GM21529 (cell line): ENCODE measurements around the gene LINGO1.

Source experiments
- ATAC-seq: cut with Tn5 transposase; IDR thresholded peaks from one replicate; pipeline ENCODE4 v1.9.1; 2021; ENCODE audit not compliant: unreplicated experiment

LINGO1 gene

GRCh38 chr15:77632534-77633133 is at the start of gene LINGO1:
Gene LINGO1, minus strand, starts transcription at chr15:77632912. Its CDS starts 597 bp downstream, at chr15:77632315.
- no peak for ATAC-seq

GRCh38 chr15:77681362-77681761 is 48.6 kb upstream of the LINGO1 start:
- ATAC-seq: no peak

GRCh38 chr15:77676569-77677375 is 44.1 kb upstream of the LINGO1 start:
- ATAC-seq: no peak

GRCh38 chr15:77675806-77676415 is 43.2 kb upstream of the LINGO1 start:
- ATAC-seq: no peak

- no peak for ATAC-seq
These were observed 41.6 kb upstream of the LINGO1 start for GRCh38 chr15:77674327-77674726.

GRCh38 chr15:77673866-77674265 is 41.2 kb upstream of the LINGO1 start:
- no peak for ATAC-seq

GRCh38 chr15:77672135-77672534 is 39.4 kb upstream of the LINGO1 start:
- ATAC-seq: no peak

- ATAC-seq: no peak
These were observed 38.8 kb upstream of the LINGO1 start for GRCh38 chr15:77671362-77672056.

- ATAC-seq: no peak
These were observed 38.0 kb upstream of the LINGO1 start for GRCh38 chr15:77670558-77671361.

- no peak for ATAC-seq
These were observed 37.2 kb upstream of the LINGO1 start for GRCh38 chr15:77669896-77670295.

- no peak for ATAC-seq
These were observed 34.9 kb upstream of the LINGO1 start for GRCh38 chr15:77667338-77668234.

GRCh38 chr15:77666296-77666660 is 33.6 kb upstream of the LINGO1 start:
- ATAC-seq: no peak

- ATAC-seq: no peak
These were observed 33.0 kb upstream of the LINGO1 start for GRCh38 chr15:77665530-77666295.

GRCh38 chr15:77664428-77664827 is 31.7 kb upstream of the LINGO1 start:
- ATAC-seq: no peak

- no peak for ATAC-seq
These were observed 30.5 kb upstream of the LINGO1 start for GRCh38 chr15:77663256-77663655.

GRCh38 chr15:77659350-77660321 is 26.9 kb upstream of the LINGO1 start:
- ATAC-seq: no peak

GRCh38 chr15:77658304-77658703 is 25.6 kb upstream of the LINGO1 start:
- no peak for ATAC-seq
